GM18951 (cell line): ENCODE measurements around the gene PI4KA.

Experiments used
- POLR2A ChIP-seq: IDR thresholded peaks from 4 replicates; pipeline ENCODE4 v1.6.1; 2011; ENCODE audit warnings: mild to moderate bottlenecking; ENCODE audit not compliant: insufficient read length, insufficient read depth; ENCODE audit errors: extremely low read depth
- in situ Hi-C: fragments of 300-500 bp; cut with MboI; formaldehyde crosslinking; loops from one replicate; pipeline ENCODE4 v1.12.0; 2022; ENCODE audit warnings: low sequenced_read_pairs, mixed read lengths, inconsistent platforms; ENCODE audit not compliant: unreplicated experiment

Gene PI4KA

GRCh38 chr22:20764729-20765128 is 93.9 kb downstream of the PI4KA start:
- in situ Hi-C loops: no loop called here
- TF ChIP-seq POLR2A: no peak

GRCh38 chr22:20764471-20764720 is 94.2 kb downstream of the PI4KA start:
- no peak for TF ChIP-seq POLR2A

GRCh38 chr22:20763630-20764470 is 94.8 kb downstream of the PI4KA start:
- in situ Hi-C loops: no loop called here
- no peak for TF ChIP-seq POLR2A

More at GRCh38 chr22:20764471-20764720, 94.2 kb downstream of the PI4KA start:
- in situ Hi-C loops: no loop called here

- TF ChIP-seq POLR2A: no peak
- in situ Hi-C loops: no loop called here
Observed at GRCh38 chr22:20762233-20762796, 96.3 kb downstream of the PI4KA start.

- in situ Hi-C loops: no loop called here
- no peak for TF ChIP-seq POLR2A
Observed at GRCh38 chr22:20761536-20761935, 97.1 kb downstream of the PI4KA start.

GRCh38 chr22:20760084-20760483 is 98.5 kb downstream of the PI4KA start:
- in situ Hi-C loops: no loop called here
- no peak for TF ChIP-seq POLR2A

GRCh38 chr22:20758688-20759087 is 99.9 kb downstream of the PI4KA start:
- in situ Hi-C loops: no loop called here
- TF ChIP-seq POLR2A: no peak

- in situ Hi-C loops: no loop called here
- no peak for TF ChIP-seq POLR2A
Observed at GRCh38 chr22:20756846-20757245, 101.8 kb downstream of the PI4KA start.

GRCh38 chr22:20752873-20753272 is 105.7 kb downstream of the PI4KA start:
- no peak for TF ChIP-seq POLR2A
- in situ Hi-C loops: no loop called here

GRCh38 chr22:20752104-20752741 is 106.4 kb downstream of the PI4KA start:
- TF ChIP-seq POLR2A: no peak
- in situ Hi-C loops: no loop called here

GRCh38 chr22:20751185-20751851 is 107.3 kb downstream of the PI4KA start:
- TF ChIP-seq POLR2A: no peak
- in situ Hi-C loops: no loop called here

GRCh38 chr22:20750461-20751184 is 108.0 kb downstream of the PI4KA start:
- no peak for TF ChIP-seq POLR2A
- in situ Hi-C loops: no loop called here

- in situ Hi-C loops: loop anchor here (25.0 kb wide), 1 partner anchor 738 kb away; no protein-coding TSS in a partner anchor
- TF ChIP-seq POLR2A: no peak
Observed at GRCh38 chr22:20749453-20749852, 109.2 kb downstream of the PI4KA start.

- in situ Hi-C loops: loop anchor here (25.0 kb wide), 1 partner anchor 738 kb away; no protein-coding TSS in a partner anchor
- no peak for TF ChIP-seq POLR2A
Observed at GRCh38 chr22:20748731-20749428, 109.7 kb downstream of the PI4KA start.
